Ectodermal cell (in vitro differentiated cells): ENCODE data around the gene NUDT7.

Experiments used
- H3K27ac ChIP-seq: 2 replicates; pipeline ENCODE4 v1.7.0; 2013; ENCODE audit warnings: mild to moderate bottlenecking, low read depth, low read length; ENCODE audit not compliant: insufficient read depth, poor library complexity, severe bottlenecking
- H3K27me3 ChIP-seq: 2 replicates; pipeline ENCODE4 v1.7.0; 2013; ENCODE audit warnings: mild to moderate bottlenecking, low read length; ENCODE audit not compliant: insufficient read depth, control insufficient read depth, poor library complexity, severe bottlenecking
- H3K36me3 ChIP-seq: one replicate; pipeline ENCODE4 v1.7.0; 2013; ENCODE audit warnings: low read length; ENCODE audit not compliant: control insufficient read depth, insufficient read depth
- H3K4me1 ChIP-seq: one replicate; pipeline ENCODE4 v1.7.0; 2013; ENCODE audit warnings: low read length; ENCODE audit not compliant: control insufficient read depth, insufficient read depth
- H3K4me3 ChIP-seq: 2 replicates; pipeline ENCODE4 v1.7.0; 2013; ENCODE audit warnings: low read depth, low read length, control low read depth; ENCODE audit not compliant: insufficient read depth
- H3K9me3 ChIP-seq: 2 replicates; pipeline ENCODE4 v1.7.0; 2013; ENCODE audit warnings: mild to moderate bottlenecking, low read length, moderate library complexity; ENCODE audit not compliant: control insufficient read depth
- WGBS, 2 experiments: methylation state at CpG; one replicate each; pipeline ENCODE4 v1.1.7; 2013; ENCODE audit warnings: missing lambda C conversion rate in 2 of 2; 5-methylcytosine and 5-hydroxymethylcytosine counted together

NUDT7 gene

DNA sequence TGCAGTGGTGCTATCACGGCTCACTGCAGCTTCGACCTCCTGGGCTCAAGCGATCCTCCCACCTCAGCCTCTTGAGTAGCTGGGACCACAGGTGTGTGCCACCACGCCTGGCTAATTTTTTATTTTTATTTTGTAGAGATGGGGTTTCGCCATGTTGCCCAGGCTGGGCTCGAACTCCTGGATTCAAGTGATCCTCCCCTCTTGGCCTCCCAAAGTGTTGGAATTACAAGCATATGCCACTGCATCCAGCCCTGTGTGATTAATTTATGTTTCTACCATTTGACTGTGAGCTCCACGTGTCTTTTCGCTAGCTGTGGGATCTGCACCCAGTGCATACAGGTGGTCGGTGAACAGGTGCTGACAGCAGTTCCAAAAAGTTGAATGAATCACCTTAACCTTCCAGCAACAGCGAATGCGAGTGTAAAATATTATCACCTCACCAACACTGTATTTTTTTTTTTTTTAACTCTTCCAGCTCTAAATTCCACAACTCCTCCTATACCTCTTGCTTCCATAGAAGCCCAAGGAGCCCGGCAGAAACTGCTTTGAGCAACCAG lies 484 bp upstream of the NUDT7 start:
- H3K4me1 ChIP-seq, result no peaks in the 10 kb centered on the region
- no peaks in the 10 kb centered on the region for H3K36me3 ChIP-seq
- H3K4me3 ChIP-seq, result no peak overlapping the region
- H3K9me3 ChIP-seq, result no peaks in the 10 kb centered on the region
- H3K27ac ChIP-seq, result no peak overlapping the region
- no peaks in the 10 kb centered on the region for H3K27me3 ChIP-seq
- 65 to 70% methylated on average over 12 of the region's 12 CpGs for WGBS, 2 experiments

DNA sequence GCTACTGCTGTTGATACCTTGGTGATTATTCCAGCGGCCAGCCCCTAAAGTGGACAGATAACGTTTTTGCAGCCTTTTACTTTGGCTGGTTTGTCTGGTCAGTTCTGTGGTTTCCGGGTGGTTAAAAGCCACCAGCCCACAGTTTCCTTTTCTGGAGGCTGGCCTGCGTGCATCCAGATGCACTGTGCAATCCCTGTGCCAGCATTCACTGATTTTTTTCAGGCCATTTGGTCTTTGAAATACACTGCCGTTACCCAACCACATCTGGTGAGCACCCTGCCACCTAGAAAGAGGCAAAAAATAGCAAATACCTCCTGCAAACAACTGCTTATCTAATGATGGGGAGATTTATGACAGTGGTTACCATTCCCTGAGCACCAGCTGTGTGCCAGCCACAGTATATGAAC lies 797 bp downstream of the NUDT7 start:
- no peaks in the 10 kb centered on the region for H3K36me3 ChIP-seq
- 66% methylated on average over 5 of the region's 5 CpGs for WGBS, 2 experiments
- no peaks in the 10 kb centered on the region for H3K4me1 ChIP-seq
- H3K27me3 ChIP-seq, result no peaks in the 10 kb centered on the region
- no peaks in the 10 kb centered on the region for H3K9me3 ChIP-seq
- peak overlapping the region; percentile 79 for H3K4me3 ChIP-seq
- H3K27ac ChIP-seq, result no peak overlapping the region

GRCh38 chr16:77724174-77724573 lies 1.9 kb downstream of the NUDT7 start:
- 90 to 93% methylated on average over 7 of the region's 7 CpGs for WGBS, 2 experiments
- H3K9me3 ChIP-seq, result no peaks in the 10 kb centered on the region
- H3K4me3 ChIP-seq, result no peak overlapping the region
- no peaks in the 10 kb centered on the region for H3K27me3 ChIP-seq
- no peaks in the 10 kb centered on the region for H3K36me3 ChIP-seq
- H3K27ac ChIP-seq, result no peak overlapping the region
- H3K4me1 ChIP-seq, result no peaks in the 10 kb centered on the region

GRCh38 chr16:77729951-77730350 lies 7.6 kb downstream of the NUDT7 start:
- Histone ChIP-seq H3K4me1 (no peaks in the 10 kb centered on the region), H3K27ac (no peak overlapping the region), H3K4me3 (no peak overlapping the region), H3K36me3 (no peaks in the 10 kb centered on the region), H3K9me3 (no peaks in the 10 kb centered on the region), H3K27me3 (no peaks in the 10 kb centered on the region)
- 44 to 52% methylated on average over 1 of the region's 1 CpG for WGBS, 2 experiments

GRCh38 chr16:77732241-77732946 lies 10.1 kb downstream of the NUDT7 start:
- Histone ChIP-seq H3K9me3 (no peaks in the 10 kb centered on the region), H3K4me1 (no peaks in the 10 kb centered on the region), H3K27ac (no peak overlapping the region), H3K4me3 (no peak overlapping the region), H3K27me3 (no peaks in the 10 kb centered on the region), H3K36me3 (no peaks in the 10 kb centered on the region)
- WGBS, 2 experiments, result 81 to 85% methylated on average over 8 to 10 of the region's 11 CpGs

GRCh38 chr16:77736879-77737278 lies 14.6 kb downstream of the NUDT7 start:
- 100% methylated on average over 1 of the region's 1 CpG; no CpG with 5 or more reads in 1 of the 2 experiments for WGBS, 2 experiments
- no peaks in the 10 kb centered on the region for H3K36me3 ChIP-seq

DNA sequence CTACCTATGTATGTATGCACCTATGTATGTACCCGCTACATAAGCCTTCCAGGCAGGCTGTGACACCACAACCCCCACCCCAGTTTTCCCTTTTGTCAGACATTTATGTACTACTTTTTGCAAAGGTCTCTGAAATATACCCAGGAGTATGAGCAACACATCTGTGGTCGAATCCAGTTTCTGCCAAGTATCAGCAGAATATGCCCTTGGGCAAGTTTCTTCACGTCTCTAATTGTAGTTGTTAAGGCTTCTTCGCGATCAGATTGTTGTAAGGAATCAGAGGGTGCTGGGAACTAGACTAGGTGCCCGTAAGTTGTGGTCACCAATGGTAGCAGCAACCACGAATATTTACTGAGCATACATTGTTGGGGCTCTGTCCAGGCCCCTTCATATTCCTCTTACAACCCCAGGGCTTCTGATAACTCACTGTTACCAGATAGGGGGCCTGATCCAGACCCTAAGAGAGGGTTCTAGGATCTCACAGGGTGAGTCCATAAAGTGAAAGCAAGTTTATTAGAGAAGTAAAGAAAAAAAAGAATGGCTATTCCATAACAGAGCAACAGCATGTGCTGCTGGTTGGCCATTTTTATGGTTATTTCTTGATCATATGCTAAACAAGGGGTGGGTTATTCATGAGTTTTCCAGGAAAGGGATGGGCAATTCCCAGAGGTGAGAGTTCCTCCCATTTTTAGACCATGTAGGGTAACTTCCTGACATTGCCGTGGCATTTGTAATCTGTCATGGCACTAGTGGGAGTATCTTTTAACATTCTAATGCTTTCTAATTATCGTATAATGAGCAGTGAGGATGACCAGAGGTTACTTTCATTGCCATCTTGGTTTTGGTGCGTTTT lies 16.6 kb downstream of the NUDT7 start:
- Histone ChIP-seq H3K4me1 (no peaks in the 10 kb centered on the region), H3K27ac (no peak overlapping the region), H3K4me3 (no peak overlapping the region), H3K36me3 (no peaks in the 10 kb centered on the region), H3K9me3 (no peaks in the 10 kb centered on the region), H3K27me3 (no peaks in the 10 kb centered on the region)
- 91 to 95% methylated on average over 10 of the region's 10 CpGs for WGBS, 2 experiments

More at GRCh38 chr16:77736879-77737278, 14.6 kb downstream of the NUDT7 start:
- no peak overlapping the region for H3K27ac ChIP-seq
- no peaks in the 10 kb centered on the region for H3K27me3 ChIP-seq
- no peak overlapping the region for H3K4me3 ChIP-seq
- no peaks in the 10 kb centered on the region for H3K9me3 ChIP-seq
- no peaks in the 10 kb centered on the region for H3K4me1 ChIP-seq

DNA sequence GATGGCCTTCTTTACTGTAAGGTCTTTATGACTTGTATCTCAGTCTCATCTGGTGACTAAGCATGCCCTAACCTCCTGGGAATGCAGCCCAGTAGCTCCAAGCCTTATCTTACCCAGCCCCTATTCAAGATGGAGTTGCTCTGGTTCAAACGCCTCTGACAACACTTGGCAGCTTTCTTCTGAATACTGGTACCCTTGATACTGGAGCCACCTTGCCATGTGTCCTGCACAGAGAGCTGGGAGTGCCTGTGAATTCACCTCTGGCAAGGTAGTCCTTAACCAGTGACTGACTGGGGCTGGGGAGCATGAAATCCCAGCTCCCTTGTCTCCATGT lies 17.2 kb downstream of the NUDT7 start:
- Histone ChIP-seq H3K27ac (no peak overlapping the region), H3K36me3 (no peaks in the 10 kb centered on the region), H3K9me3 (no peaks in the 10 kb centered on the region), H3K4me3 (no peak overlapping the region), H3K27me3 (no peaks in the 10 kb centered on the region), H3K4me1 (no peaks in the 10 kb centered on the region)
- WGBS, 2 experiments, result 89 to 90% methylated on average over 1 of the region's 1 CpG

DNA sequence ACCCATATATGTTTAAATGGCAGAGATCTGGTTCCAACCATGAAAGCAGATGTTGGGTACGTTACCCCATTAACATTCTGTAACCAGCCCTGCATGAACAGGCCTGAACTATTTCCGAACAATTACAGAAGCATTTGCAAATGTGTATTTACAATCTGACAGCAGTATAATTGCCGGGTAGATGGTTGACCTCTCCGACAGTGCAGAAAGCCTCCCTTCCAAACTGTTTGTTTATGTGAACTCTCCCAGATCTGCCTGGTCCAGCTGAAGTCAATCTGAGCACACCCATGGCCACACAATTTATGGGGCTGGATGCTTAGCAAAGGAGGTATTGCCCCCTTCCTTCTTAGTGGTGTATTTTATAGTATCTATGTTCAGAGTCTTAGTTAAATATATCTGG lies 21.8 kb downstream of the NUDT7 start:
- Histone ChIP-seq H3K9me3 (no peaks in the 10 kb centered on the region), H3K4me1 (peaks cover 6% of the 10 kb centered on the region), H3K4me3 (no peak overlapping the region), H3K27ac (no peak overlapping the region), H3K36me3 (no peaks in the 10 kb centered on the region), H3K27me3 (no peaks in the 10 kb centered on the region)
- 92 to 97% methylated on average over 4 of the region's 4 CpGs for WGBS, 2 experiments

GRCh38 chr16:77745972-77746371 lies 23.7 kb downstream of the NUDT7 start:
- H3K27me3 ChIP-seq, result no peaks in the 10 kb centered on the region
- 82% methylated on average over 1 of the region's 1 CpG for WGBS, 2 experiments

More at GRCh38 chr16:77745972-77746371, 23.7 kb downstream of the NUDT7 start:
- no peaks in the 10 kb centered on the region for H3K9me3 ChIP-seq
- H3K36me3 ChIP-seq, result no peaks in the 10 kb centered on the region
- no peak overlapping the region for H3K27ac ChIP-seq
- H3K4me3 ChIP-seq, result no peak overlapping the region
- peaks cover 6% of the 10 kb centered on the region for H3K4me1 ChIP-seq
